GM18507 (cell line): ENCODE data around the gene H2AZ2.
"Not testable (repeated sequence)": the region's sequence is repeated elsewhere in the genome, so short reads cannot be mapped to it uniquely, and the experiment has no call there.

ENCODE experiments used
- DNase-seq: peaks from one replicate; pipeline ENCODE4 v3.0.0; 2011; ENCODE audit warnings: low read depth; ENCODE audit not compliant: insufficient read length; ENCODE audit errors: extremely low spot score
- FAIRE-seq: peaks from 2 replicates; lab custom pipeline; 2011; peaks lifted over from hg19 to GRCh38; lab: Jason Lieb, UNC

Gene H2AZ2

GRCh38 chr7:44872787-44873186 lies 24.9 kb upstream of the H2AZ2 start:
- DNase-seq, result no peak
- FAIRE-seq, result no peak

GRCh38 chr7:44871918-44872317 lies 24.0 kb upstream of the H2AZ2 start:
- DNase-seq, FAIRE-seq: not testable (repeated sequence)

- DNase-seq, FAIRE-seq: not testable (repeated sequence)
Measured at GRCh38 chr7:44870780-44871179, 22.9 kb upstream of the H2AZ2 start.

GRCh38 chr7:44870336-44870735 lies 22.4 kb upstream of the H2AZ2 start:
- DNase-seq, FAIRE-seq: not testable (repeated sequence)

GRCh38 chr7:44867073-44867995 lies 19.4 kb upstream of the H2AZ2 start:
- DNase-seq, result no peak
- no peak for FAIRE-seq

GRCh38 chr7:44861949-44862348 lies 14.1 kb upstream of the H2AZ2 start:
- not testable (repeated sequence) for FAIRE-seq, DNase-seq

- peak; percentile 8 for DNase-seq
- FAIRE-seq, result no peak
Measured at GRCh38 chr7:44858161-44858560, 10.3 kb upstream of the H2AZ2 start.

- FAIRE-seq, result no peak
- DNase-seq, result no peak
Measured at GRCh38 chr7:44854644-44855364, 6.9 kb upstream of the H2AZ2 start.

- no peak for DNase-seq
- FAIRE-seq, result no peak
Measured at GRCh38 chr7:44853391-44853790, 5.5 kb upstream of the H2AZ2 start.

GRCh38 chr7:44852590-44852989 lies 4.7 kb upstream of the H2AZ2 start:
- FAIRE-seq (no peak), DNase-seq (no peak)

- FAIRE-seq, result no peak
- no peak for DNase-seq
Measured at GRCh38 chr7:44849885-44850544, 2.1 kb upstream of the H2AZ2 start.

- FAIRE-seq (no peak), DNase-seq (no peak)
Measured at GRCh38 chr7:44849259-44849884, 1.5 kb upstream of the H2AZ2 start.

- FAIRE-seq (no peak), DNase-seq (peak; percentile 68)
Measured at GRCh38 chr7:44847509-44847919, 373 bp downstream of the H2AZ2 start.

GRCh38 chr7:44846816-44847508 lies 925 bp downstream of the H2AZ2 start:
- DNase-seq, result peak; percentile 14
- peak; percentile 76 for FAIRE-seq

GRCh38 chr7:44846390-44846789 lies 1.5 kb downstream of the H2AZ2 start:
- DNase-seq, FAIRE-seq: not testable (repeated sequence)

GRCh38 chr7:44845451-44845850 lies 2.4 kb downstream of the H2AZ2 start:
- FAIRE-seq (no peak), DNase-seq (no peak)

GRCh38 chr7:44843440-44843839 lies 4.4 kb downstream of the H2AZ2 start:
- DNase-seq, FAIRE-seq: not testable (repeated sequence)

GRCh38 chr7:44842675-44843074 lies 5.2 kb downstream of the H2AZ2 start:
- not testable (repeated sequence) for FAIRE-seq, DNase-seq

- no peak for DNase-seq
- no peak for FAIRE-seq
Measured at GRCh38 chr7:44838751-44839150, 9.1 kb downstream of the H2AZ2 start.
